HEK293 (cell line): ENCODE data around the gene FDX2.

Experiments used
- CTCF ChIP-seq: fragments of 450-650 bp; formaldehyde crosslinking; IDR thresholded peaks from 2 replicates; pipeline ENCODE4 v1.5.1; 2016; ENCODE audit warnings: missing biosample characterization, missing genetic modification characterization
- YY1 ChIP-seq: fragments of 450-650 bp; formaldehyde crosslinking; IDR thresholded peaks from 2 replicates; pipeline ENCODE4 v1.5.1; 2018; ENCODE audit warnings: missing biosample characterization, missing genetic modification characterization
- ZBTB17 ChIP-seq: fragments of 450-650 bp; formaldehyde crosslinking; IDR thresholded peaks from 2 replicates; pipeline ENCODE4 v1.5.1; 2016; ENCODE audit warnings: missing biosample characterization, missing genetic modification characterization
- ZBTB21 ChIP-seq: fragments of 450-650 bp; formaldehyde crosslinking; IDR thresholded peaks from 2 replicates; pipeline ENCODE4 v1.5.1; 2017; ENCODE audit warnings: missing biosample characterization, missing genetic modification characterization
- ZNF174 ChIP-seq: fragments of 450-650 bp; formaldehyde crosslinking; IDR thresholded peaks from 2 replicates; pipeline ENCODE4 v1.5.0; 2017; ENCODE audit warnings: missing biosample characterization, mild to moderate bottlenecking, missing genetic modification characterization
- ZNF423 ChIP-seq: fragments of 450-650 bp; formaldehyde crosslinking; IDR thresholded peaks from 2 replicates; pipeline ENCODE4 v1.5.1; 2016; ENCODE audit warnings: missing biosample characterization, missing genetic modification characterization
- ZNF558 ChIP-seq: fragments of 450-650 bp; formaldehyde crosslinking; IDR thresholded peaks from 2 replicates; pipeline ENCODE4 v1.5.1; 2016; ENCODE audit warnings: missing biosample characterization, missing genetic modification characterization
- ZNF792 ChIP-seq: fragments of 450-650 bp; formaldehyde crosslinking; IDR thresholded peaks from 2 replicates; pipeline ENCODE4 v1.5.1; 2016; ENCODE audit warnings: missing biosample characterization, missing genetic modification characterization

DNA sequence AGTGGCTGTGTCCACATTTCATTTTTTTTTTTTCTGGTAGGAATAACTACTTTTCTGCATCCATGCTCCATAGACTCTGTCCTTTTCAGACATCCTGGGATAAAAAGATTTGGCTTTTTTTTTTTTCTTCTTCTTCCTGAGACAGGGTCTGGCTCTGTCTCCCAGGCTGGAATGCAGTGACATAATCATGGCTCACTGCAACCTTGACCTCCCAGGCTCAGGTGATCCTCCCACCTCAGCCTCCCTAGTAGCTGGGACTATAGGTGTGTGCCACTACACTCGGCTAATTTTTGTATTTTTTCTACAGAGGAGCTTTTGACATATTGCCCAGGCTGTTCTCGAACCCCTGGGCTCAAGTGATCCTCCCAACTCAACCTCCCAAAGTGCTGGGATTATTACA, 27.7 kb upstream of the FDX2 start:
- TF ChIP-seq YY1 (tag by site-specific recombination) (no peak), ZBTB17 (tag by site-specific recombination) (no peak), ZNF792 (tag by site-specific recombination) (no peak), ZNF174 (tag by site-specific recombination) (no peak), CTCF (tag by site-specific recombination) (no peak), ZNF558 (tag by site-specific recombination) (no peak), ZNF423 (tag by site-specific recombination) (no peak), ZBTB21 (tag by site-specific recombination) (no peak)
